Smooth muscle cell of the brain vasculature (primary cell): ENCODE results near the gene HSPH1.
"Not testable (repeated sequence)": the region's sequence is repeated elsewhere in the genome, so short reads cannot be mapped to it uniquely, and the experiment has no call there.

ENCODE experiments used
- DNase-seq: peaks from one replicate; pipeline ENCODE4 v3.0.0-alpha.2; 2012; ENCODE audit warnings: low read depth, low spot score

HSPH1 gene

DNA sequence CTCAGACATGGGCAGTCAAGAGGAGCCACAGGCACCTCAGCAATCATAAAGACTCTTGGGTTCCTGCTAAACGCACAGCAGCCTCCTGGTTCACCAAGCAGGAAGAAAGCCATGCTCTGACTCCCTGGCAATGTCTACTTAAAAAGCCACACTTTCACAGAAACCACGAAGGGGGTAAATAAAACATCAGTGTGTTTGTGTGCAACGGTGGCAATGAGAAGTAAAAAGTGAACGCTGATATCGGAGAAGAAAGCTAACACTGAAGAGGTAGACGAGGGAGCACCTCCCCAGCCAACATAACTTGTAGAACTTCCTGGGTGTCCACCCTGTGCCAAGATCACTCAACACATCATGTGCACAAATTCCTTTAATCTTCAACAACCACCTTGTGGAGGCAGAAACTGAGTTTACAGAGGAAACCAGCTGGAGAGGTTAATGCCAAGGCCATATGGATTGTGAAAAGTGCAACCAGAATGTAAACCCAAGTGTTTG lies 30.2 kb downstream of the HSPH1 start:
- DNase-seq, result no peak

DNA sequence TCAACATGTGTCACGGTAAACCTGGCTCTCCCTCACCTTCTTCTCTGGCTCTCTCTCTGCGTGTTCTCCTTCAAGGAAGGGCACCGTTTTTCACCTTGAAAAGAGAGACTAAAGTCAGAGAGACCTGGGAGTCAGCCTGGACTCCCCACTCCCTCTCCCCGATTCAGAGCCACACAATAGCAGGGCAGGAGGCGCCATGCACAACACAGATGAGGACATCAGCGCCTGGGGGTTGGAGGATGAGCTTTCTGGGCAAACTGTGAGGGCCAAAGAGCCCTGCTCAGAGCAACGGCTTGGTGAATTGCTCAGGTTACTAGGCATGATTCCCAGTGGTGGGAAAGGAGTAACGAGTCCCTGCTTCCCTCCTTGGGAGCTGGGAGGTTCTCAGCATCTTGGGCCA lies 32.3 kb downstream of the HSPH1 start:
- DNase-seq, result no peak

DNA sequence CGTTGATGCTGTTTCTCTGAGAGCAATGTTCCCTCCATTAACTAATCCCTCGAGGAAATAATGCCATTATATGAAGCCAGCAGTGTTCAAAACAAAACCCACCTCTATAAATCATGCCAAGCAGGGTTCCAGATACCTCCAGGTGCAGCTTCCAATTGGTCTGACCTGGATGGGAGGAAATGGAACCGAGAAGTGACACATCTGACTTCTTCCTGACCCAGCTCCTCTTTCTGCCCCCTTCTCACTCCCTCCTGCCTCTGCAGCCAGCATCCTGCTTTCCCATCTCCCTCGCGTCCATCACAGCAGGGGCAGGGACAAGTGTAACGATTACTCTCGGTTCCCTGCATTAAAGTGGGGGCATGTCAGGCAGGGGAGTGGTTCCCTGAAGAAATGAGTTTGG lies 37.5 kb downstream of the HSPH1 start:
- DNase-seq, result no peak

DNA sequence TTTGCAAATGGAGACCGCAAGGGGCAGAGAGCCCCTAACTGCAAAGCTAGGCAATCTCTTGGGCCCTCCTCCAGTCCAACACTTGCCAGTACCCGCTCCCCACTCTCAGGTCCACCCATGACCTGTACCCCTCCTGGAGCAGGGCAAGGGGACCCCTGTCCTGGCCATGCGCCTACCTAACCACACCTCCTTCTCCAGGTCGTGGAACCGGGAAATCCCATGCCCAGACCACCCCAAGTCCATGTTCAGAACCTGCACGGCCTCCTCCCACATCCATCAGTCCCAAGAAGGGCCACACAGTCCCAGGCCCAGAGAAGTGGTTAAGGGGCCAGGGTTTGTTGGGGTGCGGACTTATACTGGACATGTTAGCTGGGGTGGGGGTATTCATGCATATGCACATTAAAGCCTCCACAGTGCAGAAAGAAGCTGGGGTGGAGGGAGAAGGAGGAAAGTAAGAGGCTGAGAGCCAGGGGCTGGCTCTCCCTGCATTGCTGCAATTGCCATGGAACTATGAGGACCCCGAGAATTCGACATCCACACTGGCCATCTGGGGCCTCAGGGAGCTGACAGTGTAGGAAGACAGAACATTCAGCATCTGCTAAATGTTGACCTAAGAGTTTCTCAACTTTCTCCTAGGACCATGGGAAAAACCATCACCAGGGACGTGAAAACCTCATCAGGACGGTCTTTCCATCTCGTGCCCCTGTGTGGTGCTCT lies 39.0 kb downstream of the HSPH1 start:
- no peak for DNase-seq

DNA sequence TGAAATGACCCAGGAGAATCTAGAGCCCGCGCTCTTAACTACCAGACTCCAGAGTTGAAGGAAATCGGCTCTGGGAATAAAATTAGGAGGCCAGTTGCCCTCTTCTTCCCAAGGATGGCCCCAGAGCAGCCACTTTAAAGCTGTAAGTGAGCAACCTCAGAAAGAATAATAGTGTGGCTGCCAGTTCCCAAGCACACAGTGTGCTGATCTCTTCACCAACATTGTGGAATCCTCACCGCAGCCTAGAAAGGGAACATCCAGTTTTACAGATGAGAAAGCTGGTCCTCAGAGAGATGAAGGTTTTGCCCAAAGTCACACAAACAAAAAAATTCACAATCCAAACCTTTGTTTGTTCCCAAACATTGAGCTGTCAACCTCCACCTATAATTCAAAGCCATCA lies 39.6 kb downstream of the HSPH1 start:
- DNase-seq, result no peak

DNA sequence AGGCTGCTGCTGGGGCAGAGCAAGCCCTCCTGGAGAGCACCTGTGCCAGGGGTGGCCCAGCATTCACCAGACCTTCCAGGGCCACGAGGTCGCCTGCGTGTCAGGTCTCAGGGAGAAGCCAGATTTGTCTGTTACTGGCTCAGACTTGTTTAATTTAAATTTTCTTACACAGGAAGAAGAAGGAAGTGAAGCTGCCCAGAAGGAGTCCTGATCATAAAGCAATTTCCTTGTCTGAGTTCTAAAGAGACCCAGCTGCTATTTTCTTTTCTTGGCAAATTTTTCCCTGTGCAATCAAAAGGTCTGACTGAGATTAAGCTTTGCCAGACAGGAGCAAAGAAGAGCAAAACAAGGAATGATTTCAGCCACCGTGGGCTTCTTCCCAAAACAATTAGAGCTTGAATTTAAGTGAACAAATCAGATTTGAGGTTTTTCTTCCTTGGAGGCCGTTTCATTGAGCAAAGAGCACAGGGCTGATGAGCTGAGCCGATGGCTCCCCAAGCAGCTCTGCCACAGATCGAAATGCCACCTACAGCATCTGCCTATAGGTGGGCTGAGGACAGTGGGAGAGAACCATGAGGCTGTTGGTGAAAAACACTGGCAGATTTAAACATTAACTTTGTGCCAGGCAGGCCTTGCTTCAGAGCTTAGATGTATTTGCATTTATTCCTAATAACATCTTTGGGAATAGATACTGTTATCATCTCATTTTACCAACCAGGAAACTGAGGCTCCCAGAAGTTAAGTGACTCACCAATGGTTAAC lies 40.1 kb downstream of the HSPH1 start:
- DNase-seq, result no peak

DNA sequence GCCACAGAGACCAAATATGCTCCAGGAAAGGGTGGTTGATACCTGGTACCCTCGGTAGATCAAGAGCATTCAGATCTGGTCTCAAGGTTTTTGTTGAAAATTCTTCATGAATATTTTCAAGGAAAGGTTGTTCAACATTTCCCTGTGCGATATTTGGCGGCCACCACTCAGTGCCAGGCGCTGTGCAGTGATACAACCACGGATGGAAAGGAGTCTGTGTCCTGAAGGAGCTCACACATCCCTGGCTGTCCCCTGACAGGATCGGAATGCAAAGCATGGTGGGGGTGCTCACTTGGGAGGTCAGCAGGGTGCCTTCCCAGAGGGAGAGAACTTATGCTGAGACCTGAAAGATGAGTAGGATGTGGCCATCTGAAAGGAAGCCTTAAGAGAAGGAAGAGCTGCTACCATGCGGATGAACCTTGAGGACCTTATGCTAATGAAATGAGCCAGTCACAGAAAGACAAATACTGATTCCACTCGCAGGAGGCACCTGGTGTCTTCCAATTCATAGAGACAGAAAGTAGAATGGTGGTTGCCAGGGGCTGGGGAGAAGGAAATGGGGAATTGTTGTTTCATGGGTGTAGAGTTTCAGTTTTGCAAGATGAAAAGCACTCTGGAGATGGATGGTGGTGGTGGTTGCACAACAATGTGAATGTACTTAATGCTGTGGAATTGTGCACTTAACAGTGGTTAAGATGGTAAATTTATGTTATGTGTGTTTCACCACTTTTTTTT lies 41.6 kb downstream of the HSPH1 start:
- no peak for DNase-seq

DNA sequence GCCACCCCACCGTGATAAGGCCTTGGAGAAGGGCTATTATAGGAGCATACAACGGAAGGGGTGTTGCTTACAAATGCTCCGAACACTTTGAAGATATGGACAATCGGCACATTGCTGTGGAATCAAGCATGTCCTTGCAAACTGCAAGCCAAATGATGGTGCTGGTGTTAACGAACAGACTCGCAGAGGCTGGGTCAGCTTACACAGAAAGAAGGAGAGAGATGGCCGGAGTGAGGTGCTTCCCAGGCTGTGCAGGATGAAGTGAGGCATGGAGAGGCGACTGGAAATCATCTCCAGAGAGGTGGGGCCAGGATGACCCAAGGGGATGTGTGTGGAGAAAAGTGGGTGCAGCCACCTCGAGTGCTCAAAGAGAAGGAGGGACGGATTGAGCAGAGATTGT lies 42.2 kb downstream of the HSPH1 start:
- no peak for DNase-seq

DNA sequence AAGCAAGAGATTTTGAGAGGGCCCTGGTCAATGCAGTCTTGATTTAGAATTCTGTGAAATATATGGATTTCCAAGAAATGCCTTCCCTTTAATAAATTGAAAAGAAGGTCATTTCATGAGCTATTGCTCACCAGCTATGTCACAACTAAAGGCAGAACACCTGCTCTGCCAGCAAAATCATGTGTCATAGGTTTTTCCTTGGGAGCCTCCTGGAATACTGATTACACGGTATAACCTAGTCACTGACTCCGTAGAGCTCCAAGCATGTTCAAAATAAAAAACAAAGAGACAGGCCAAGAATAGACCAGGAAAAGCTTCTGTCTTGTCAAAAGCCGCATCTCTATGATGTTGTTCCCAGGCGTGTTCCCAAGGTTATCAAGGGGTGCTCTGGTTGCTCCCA lies 45.5 kb downstream of the HSPH1 start:
- DNase-seq, result no peak

DNA sequence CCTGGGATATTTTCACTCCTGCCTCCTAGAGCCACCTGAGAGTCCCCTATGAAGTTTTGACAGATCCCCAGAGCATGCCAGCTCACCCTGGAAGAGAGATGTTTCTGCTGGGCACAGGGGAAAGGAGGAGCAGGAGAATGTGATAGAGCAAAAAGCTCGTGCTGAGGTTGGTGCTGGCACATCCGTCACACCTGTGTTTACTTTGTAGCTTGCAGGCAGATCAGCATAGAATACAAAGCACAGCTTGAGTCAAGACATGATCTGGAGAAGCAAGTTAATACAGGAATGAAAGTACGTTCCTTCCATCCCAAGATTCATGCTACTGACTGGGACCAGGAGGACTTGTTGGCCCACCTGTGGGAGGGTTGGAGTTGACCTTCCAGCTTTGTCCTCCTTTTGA lies 46.1 kb downstream of the HSPH1 start:
- no peak for DNase-seq

DNA sequence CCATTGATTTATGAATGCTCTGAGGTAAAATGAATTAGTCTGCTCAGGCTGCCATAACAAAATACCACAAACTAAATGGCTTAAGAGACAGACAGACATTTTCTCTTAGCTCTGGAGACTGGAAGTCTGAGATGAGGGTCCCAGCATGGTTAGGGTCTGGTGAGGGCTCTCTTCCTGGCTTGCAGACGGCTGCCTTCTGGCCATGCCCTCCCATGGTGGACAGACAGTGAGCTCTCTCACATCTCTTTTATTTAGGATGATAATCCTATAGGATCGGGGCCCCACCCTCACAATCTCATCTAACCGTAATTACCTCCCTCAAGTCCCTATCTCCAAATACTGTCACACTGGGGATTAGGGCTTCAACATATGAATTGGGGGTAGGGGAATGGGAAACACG lies 47.1 kb downstream of the HSPH1 start:
- no peak for DNase-seq

DNA sequence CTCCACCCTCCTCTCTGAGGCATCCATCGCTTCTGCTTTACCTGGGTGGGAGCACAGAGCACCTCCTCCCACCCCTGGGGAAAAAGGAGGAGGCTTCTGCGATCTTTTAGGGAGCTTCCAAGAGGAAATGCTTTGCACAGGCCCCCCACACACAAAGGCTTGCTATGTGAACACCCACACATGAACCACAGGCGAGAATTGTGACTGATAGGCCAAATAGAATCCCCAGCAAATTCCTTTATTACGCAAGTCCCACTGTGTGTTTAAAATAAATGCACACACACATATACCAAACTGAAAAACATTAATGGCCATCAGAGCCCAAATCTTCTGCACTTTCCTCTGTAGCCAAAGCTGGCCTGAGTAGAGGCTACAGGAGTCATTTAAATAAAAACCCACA lies 50.6 kb downstream of the HSPH1 start:
- DNase-seq, result no peak

DNA sequence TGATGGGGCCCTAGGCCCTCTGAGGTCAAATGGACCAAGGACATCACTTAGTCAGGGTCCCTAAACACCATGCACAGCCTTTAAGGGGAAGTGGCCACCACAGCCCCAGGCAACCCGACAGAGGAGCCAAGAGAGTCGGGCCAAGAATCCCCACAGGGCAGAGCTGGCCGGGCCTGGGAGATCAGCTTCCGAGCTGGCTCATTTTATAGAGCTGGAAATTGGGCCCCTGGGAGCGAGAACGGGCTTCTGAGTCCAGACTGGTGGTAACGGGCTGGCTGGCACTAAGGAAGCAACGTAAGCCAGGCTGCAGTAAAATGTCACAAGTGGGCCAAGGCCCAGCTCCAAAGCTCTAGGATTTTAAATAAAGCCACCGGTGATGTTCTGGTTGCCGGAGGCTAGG lies 51.1 kb downstream of the HSPH1 start:
- no peak for DNase-seq

DNA sequence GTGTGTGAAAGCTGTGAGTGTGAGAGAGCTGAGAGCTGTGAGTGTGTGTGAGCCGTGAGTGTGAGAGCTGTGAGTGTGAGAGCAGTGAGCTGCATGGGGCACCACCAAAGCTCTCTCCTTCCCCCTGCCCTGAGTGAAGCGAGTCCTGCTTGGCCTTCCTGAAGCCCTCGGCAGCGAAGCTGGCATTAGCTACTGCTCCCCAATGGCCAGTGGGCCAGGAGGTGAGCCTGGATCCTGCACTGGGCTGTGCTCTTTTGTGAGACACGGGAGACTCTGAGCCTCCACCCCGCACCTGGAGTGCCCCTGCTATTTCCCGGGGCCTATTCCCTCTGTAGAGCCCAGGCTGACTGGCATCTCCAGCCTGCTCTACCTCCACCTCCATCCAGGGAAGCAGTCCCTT lies 51.5 kb downstream of the HSPH1 start:
- DNase-seq, result no peak

DNA sequence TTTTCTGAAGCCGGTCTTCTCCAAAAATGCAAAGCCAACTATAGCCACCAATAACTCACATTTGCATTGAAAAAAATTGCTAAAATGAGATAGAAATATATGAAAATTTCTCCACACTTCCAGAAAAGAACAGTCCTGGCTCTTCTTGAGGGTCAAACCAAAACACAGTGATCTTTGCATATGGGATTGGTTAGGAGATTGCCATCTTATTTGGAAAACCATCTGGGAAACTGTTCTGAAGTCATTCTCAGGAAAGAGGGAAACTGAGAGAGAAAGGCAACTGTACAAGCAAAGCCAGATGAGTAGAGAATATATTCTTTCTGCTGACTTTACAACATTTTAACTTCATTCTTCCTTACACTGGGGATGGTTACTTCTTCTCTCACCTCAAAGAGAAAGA lies 54.6 kb downstream of the HSPH1 start:
- no peak for DNase-seq

DNA sequence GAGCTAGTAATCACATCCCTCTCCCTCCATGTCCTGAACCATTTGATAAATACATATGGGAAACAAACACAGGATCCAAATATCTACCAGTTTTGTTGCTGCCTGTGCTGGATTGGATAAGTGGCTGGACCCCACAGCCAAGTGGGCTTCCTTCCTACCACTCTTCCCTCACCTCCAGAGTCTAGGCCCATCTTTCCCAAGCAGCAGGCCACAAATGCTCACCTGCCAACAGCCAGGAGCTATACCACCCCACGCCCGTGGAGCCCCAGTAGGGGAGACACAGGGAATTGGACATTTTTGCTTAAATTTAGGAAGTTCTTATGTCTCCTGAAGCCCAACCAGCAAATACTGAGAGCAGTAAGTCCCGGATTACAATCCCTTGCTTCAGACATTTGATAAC lies 55.8 kb downstream of the HSPH1 start:
- no peak for DNase-seq

DNA sequence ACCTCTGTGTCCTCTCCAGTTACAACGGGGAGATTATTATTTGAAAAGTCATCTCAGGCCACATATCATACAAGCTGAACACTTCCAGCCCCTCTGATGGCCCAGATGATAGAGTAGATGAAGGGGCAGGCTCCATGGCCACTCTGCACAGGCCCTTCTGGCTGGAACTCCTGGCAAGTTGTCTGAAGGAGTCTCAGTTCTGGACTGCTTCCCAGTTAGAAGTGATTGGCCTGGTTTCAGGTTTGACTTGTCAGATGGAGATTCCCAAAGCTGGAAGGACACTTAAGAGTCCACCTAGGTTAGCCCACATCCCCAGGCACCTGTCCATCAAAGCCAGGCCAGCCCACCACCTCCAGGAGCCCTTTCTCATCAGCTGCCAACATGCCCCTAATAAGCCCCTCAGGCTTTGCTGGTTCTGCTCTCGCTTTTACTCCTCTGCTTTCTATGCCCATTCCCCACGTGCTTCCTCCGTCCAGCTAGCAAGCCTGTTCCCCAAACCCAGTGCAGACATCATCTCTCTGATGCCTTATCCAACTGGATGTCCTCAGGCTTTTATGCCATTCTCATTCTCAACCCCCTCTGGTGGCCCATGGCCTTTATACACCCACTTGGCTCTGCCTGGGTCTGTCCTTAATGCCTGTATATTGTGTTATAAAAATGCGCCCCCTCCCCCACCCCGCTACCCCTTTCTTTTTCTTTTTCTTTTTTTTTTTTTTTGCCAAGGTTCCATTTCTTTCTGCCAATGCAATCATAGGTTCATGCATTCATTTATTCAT lies 56.5 kb downstream of the HSPH1 start:
- DNase-seq, result no peak

DNA sequence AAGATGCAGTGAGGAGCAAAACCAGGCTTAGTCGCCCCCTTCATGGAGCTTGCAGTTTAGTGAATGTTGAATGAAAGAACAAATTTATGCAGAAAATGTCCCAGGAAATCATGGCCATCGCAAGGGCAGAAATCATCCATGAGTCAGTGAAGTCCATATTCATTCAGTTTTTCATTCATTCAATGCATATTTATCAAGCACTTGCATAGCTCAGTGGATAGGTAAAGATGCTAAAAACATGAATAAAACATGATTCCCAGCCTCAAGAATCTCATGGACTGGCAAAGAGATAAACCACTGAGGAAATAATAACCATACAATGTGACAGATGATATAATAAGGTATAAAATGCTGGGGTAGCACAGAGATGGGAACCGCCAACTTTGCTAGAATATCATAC lies 58.8 kb downstream of the HSPH1 start:
- DNase-seq, result no peak

DNA sequence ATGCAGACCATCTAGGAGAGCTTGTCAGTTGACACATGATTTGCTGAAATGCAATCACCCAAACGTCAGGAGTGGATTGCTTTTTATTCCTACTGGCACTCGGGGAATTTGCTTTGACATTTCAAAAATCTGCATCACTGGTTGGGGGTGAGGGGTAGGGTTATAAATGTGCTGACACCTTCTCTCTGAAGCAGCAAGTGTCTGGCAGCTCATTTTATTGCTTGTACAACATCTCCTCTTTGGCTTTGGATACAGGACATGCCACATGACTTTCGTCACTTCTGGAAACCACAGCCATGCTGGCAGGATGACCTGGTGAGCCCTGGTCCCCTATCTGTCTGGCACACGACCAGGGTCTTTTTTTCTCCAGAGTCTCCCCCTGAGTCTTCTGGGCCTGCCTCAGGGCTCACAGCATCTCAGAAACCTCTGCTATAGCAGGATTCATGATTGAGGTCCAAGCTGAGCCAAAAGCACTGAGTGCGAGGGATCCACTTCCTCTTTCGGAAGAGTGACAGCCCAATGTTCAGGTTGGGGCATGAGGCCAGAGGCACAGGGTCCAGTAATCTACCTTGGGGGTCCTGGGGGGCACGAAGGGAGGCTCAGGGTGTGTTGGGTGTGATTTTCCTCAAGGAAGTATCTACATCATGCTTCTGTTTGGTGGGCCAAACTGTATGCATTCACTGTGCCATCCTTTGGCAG lies 60.1 kb downstream of the HSPH1 start:
- DNase-seq, result no peak

DNA sequence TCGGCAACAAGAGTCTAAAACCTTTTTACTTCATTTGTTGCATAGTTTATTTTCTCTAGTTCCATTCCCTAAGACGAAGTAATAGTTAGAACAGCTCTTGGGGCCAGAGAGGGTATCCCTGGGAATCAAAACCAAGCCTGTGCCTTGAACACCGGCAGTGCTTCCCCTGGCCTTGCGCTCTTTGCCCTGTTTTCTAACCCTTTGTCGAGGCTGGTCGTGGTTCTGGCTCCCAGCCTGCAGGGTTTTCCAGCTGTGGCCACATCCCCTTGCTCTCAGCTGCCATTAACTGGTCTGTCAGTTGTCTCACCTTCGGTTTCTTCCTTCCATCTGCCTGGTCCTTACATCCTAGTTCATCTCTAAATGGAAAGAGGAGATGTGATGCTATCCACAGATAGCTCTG lies 61.0 kb downstream of the HSPH1 start:
- DNase-seq, result no peak

DNA sequence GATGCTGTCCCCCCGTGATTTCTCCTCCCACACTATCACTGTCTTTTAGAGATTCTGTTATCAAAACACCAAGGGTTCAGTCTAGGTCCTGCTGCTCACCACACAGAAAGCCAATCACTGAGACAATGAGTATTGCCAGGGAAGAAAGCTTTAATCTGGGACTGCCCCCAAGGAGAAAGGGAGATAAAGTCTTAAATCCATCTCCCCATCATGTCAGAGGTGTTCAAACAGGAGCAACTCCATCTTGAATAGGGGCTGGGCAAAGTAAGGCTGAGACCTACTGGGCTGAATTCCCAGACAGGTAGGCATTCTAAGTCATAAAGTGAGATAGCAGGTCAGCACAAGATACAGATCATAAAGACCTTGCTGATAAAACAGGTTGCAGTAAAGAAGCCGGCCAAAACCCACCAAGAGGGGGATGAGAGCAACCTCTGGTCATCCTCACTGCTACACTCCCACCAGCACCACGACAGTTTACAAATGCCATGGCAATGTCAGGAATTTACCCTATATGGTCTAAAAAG lies 63.7 kb downstream of the HSPH1 start:
- DNase-seq, result not testable (repeated sequence)
